M059J (cell line): ENCODE results near the gene COL11A2. TPM values are rescaled to one million over a fixed set of nuclear protein-coding genes. Genes with fewer than 3 reads are reported as not detected.
A peak's percentile ranks its signal among the peaks of the same experiment; 100 is the strongest.
"Not testable (repeated sequence)": the region's sequence is repeated elsewhere in the genome, so short reads cannot be mapped to it uniquely, and the experiment has no call there.

Source experiments
- DNase-seq: peaks from one replicate; pipeline ENCODE4 v3.0.0-alpha.2; 2012; ENCODE audit warnings: low read depth
- total RNA-seq: library from RNA; depleted of rRNA; stranded (reverse); fragments of >200 nt; shearing (Covaris generic); gene quantifications from 2 replicates; pipeline ENCODE4 v1.2.3, GENCODE V29; 2014

COL11A2 gene
- total RNA-seq, 1 experiment from 2014 or later = 0.02 TPM

GRCh38 chr6:33156561-33156960 lies 35.7 kb downstream of the COL11A2 start:
- no peak for DNase-seq

GRCh38 chr6:33154349-33154748 lies 37.9 kb downstream of the COL11A2 start:
- no peak for DNase-seq

- DNase-seq = no peak
These were observed 41.2 kb downstream of the COL11A2 start for GRCh38 chr6:33151050-33151449.

GRCh38 chr6:33150560-33150959 lies 41.7 kb downstream of the COL11A2 start:
- DNase-seq = not testable (repeated sequence)

GRCh38 chr6:33147807-33148666 lies 44.2 kb downstream of the COL11A2 start:
- peak; percentile 63 for DNase-seq

GRCh38 chr6:33144373-33144772 lies 47.9 kb downstream of the COL11A2 start:
- peak; percentile 71 for DNase-seq

- DNase-seq = no peak
These were observed 49.0 kb downstream of the COL11A2 start for GRCh38 chr6:33143113-33143770.

- no peak for DNase-seq
These were observed 49.7 kb downstream of the COL11A2 start for GRCh38 chr6:33142501-33143070.

GRCh38 chr6:33140556-33140955 lies 51.7 kb downstream of the COL11A2 start:
- DNase-seq = no peak

DNA sequence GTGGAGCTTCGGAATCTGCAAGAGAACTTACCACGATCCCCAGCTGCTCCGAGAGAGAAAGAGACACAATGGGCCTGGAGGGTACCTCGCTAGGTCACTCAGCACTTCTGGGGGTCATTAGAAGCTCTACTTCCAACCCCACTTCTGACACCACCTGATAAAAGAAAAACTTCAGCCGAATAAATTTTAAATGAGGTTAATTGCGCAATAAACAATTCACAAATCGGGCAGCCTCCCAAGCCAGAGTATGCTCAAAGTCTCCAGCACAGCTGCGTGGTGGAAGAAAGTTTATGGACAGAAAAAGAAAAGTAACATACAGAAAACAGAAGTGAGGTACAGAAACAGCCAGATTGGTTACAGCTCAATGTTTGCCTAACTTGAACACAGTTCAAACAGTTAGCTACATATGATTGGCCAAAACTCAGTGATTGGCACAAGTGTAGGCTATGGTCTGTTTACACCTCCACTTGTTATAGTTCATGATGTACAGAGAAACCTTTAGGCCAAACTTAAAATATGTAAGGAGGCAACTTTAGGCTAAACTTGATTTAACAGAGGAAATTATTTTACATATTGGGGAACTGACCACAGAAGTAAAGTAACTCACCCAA lies 52.6 kb downstream of the COL11A2 start:
- DNase-seq = no peak

DNA sequence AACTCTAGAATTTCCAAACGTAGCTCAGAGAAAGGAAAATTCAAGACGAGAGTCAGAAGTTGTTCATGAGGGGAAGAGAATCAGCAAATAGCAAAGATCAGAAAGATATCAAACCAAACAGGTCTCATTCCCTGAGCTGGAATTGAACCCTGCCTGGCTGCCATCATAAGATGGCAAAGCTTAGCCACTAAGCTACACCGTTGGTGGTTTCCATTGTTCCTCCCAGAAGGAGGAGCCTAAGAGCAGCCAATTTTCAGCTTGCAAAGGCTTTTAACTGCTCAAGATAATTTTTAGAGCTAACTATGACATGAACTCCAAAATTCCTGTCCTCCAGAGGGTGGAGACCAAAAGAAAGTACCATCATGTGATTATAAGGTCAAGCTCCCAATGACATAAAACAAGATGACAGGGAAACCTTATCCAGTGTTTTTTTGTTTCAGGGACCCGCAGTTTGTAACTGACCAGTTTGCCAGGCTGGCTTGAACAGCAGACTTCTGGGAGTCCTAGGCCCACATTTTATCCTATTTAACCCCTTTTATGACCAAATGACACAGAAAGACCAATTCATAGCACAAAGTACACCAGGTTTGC lies 55.9 kb downstream of the COL11A2 start:
- DNase-seq = peak; percentile 17

DNA sequence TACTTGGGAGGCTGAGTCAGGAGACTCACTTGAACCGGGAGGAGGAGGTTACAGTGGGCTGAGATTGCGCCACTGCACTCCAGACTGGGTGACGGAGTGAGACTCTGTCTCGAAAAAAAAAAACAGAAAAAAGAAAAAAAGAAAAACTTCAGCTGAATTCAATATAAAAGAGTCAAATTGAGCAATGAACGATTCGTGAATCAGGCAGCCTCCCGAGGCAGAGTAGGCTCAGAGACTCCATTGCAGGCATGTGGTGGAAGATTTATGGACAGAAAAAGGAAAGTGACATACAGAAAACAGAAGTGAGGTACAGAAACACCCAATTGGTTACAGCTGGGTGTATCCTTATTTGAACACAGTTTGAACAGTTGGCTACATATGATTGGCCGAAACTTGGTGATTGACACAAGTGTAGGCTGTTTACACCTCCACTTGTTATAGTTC lies 60.2 kb downstream of the COL11A2 start:
- no peak for DNase-seq

- DNase-seq = no peak
These were observed 63.9 kb downstream of the COL11A2 start for GRCh38 chr6:33128318-33128717.

DNA sequence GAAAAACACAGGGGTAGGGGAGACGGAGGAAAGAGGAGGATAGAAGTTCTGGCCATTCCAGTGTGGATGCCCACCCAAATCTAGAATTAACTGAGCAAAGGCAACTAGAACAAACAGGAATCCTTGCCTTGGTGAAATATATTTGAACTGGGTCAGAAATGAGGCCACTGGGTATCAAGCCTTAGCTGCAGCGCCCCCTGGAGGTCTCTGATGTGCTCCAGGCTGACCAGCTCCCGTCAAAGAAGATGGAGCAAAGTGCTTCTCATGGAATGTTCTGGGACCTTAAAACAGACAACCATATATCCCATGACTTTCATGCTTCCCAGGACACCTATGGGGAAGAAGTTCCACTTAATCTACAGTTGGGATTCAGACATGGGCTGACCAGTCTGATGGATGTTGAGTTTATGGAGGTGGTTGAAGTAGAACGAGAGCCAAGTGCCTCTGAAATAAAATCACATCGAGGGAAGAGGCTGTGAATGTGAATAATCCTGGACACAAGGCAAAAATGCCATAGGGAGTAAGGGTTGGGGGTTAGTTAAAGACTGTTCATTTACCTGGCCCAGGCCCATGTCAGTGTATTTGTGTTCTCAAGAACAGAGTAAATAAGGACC lies 66.1 kb downstream of the COL11A2 start:
- DNase-seq = peak; percentile 66

DNA sequence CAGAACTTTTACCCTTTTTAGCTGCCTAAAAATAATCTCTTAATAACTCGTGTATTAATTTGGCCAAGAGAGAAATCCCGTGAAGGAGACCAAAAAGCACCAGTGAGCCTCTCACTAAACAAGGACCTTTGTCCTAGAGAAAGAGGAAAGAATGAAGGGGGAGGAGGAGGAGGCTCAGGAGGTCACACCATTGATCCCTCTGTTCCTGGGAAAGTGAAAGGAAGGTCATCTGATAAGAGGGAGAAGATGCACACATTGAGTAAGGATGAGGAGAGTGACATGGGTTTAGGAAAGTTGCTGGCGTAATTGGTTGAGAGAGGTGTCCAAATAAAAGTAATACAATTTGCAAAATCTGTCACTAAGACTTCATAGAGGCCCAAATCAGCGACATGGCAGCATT lies 67.3 kb downstream of the COL11A2 start:
- DNase-seq = no peak

DNA sequence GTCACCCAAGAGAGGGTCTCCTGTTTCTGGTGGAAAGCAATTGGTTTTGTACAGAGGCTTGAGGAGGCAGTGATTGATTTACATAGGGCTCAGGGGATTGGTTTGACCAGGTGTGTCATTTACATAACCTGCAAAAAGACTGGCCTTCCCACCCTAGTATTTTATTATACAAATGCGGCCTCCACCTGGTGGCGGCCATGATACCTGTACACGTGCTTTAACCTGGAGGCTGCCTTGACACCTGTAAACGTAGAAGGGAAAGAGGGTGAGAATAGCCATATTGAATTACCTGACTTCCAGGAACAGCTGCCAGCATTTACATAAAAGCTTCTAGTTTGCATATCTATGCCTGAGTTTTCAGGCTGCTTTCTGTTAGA lies 67.8 kb downstream of the COL11A2 start:
- no peak for DNase-seq

DNA sequence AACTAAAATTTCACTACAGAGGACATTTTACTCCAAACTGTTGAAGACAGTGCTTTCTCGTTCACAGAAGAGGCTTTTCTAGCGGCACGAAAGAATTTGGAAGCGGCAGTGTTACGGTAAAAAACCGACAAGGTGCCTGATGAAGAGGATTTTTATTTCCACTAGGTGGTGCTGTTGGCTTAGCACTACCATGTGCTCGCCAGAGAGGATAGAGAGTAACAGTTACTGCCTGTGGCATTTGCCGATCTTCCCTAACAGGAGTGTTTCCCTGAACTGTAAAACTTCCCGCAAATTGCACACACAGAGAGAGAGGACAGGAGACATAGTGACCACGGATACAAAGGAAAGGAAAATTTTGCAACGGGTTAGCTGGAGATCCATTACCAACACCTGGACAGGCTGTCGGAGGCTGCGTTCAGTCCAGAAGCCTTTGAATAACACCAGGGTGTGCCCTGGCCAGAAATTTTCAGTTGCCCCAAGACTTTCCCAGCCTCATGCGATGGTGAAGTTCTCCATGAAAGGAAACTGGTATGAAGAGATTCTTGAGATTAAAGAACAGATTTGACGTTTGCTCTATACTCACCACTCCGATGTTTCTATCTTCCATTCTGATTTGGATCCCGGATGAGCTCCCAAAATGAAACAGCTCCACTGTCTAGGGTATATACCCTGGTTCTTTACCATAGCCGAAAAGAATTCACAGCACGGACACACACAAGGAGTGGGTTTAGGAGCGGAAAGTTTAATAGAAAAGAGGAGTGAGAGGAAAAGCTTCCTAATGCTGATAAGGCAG lies 68.3 kb downstream of the COL11A2 start:
- DNase-seq = peak; percentile 73

GRCh38 chr6:33123181-33123580 lies 69.1 kb downstream of the COL11A2 start:
- DNase-seq = no peak

DNA sequence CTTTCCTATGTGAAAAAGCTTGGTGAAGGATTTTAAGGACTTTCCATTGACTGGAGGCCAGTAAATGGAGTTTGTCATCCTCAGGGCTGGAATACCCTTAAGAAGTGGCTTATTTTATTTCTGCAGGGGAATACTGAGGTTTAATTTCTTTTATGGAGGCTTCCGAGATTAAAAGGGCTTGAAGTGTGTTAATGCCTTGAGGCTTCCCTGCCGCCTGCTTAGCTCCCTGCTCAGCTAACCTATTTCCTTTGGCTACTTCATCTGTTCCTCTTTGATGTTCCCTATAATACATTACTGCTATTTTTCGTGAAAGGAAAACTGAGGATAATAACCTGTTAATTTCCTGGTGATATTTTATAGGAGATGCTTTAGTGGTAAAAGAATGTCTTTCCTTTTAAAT lies 72.3 kb downstream of the COL11A2 start:
- DNase-seq = no peak

- DNase-seq = peak; percentile 64
These were observed 73.6 kb downstream of the COL11A2 start for GRCh38 chr6:33118525-33119123.
